ENCODE measurements around the gene RAB1B. TPM values are rescaled to one million over a fixed set of nuclear protein-coding genes. Genes with fewer than 3 reads are reported as not detected.

Gene RAB1B
- total RNA-seq, 4 donors from 2014 or later = 89.8 to 141 (median 131) TPM

DNA sequence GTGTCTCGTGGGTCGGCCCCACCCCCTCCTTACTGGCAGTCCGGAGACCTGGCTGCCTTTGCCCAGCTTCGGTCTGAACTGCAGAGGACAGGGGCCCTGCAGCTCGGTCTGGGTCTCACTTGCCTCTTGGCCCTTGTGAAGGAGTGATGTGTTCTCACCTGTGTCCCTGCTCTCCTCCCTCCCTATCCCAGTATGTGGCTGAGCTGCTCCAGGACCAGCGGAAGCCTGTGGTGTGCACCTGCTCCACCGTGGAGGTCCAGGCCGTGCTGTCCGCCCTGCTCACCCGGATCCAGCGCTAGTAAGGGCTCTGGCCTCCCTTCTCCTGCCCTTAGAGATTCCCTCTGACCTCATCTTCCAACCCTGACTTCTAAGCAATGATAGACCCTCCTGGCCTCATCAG, 35.7 kb upstream of the RAB1B start:
- Histone ChIP-seq H3K36me3 (peaks cover 0 to 10% (median 0%) of the 10 kb centered on the region in 4 donors), H3K27ac (no peak overlapping the region), H3K9me3 (no peaks in the 10 kb centered on the region), H3K4me3 (no peak overlapping the region), H3K27me3 (no peaks in the 10 kb centered on the region), H3K4me1 (no peaks in the 10 kb centered on the region)
- in situ Hi-C loops (cut with MboI; ENCODE audit: low pct_ligation_motif_present in 1 of 4, low pct_unique_long_range_greater_than_20kb in 1 of 4, low sequenced_read_pairs in 3 of 4) (no loop called here), intact Hi-C loops (cut with DNase I; ENCODE audit: low total_unique reads) (no loop called here)
- 93 to 100% methylated on average over 1 to 11 of the region's 11 CpGs for WGBS, 2 donors (ENCODE audit: low coverage in 1 of 2)
- no peak for TF ChIP-seq POLR2AphosphoS5 (IDR thresholded peaks at IDR 0.05)
- no peak for DNase-seq

DNA sequence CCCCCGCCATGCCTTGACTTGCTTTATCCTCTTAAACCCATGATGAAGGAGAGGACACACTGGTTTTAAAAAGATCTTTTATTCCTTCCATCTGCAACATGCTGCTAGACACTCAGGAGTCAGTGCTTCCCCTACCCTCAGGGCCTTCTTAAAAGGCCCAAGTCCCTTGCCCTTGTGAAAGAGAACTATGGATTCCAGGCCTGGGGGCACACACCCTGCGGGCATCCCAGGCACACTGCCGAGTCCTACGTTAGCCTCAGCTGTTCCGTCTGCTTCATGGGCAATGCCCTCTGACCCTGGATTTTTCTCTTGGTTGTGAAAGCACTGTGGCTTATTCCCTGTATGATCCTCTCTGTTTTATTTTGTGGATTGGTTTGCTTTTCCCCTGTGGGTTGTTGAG, 35.1 kb upstream of the RAB1B start:
- Histone ChIP-seq H3K4me3 (no peak overlapping the region), H3K4me1 (no peaks in the 10 kb centered on the region), H3K9me3 (no peaks in the 10 kb centered on the region), H3K27me3 (no peaks in the 10 kb centered on the region), H3K36me3 (peaks cover 0 to 10% (median 0%) of the 10 kb centered on the region in 4 donors), H3K27ac (no peak overlapping the region)
- intact Hi-C loops (cut with DNase I; ENCODE audit: low total_unique reads) = no loop called here
- TF ChIP-seq POLR2AphosphoS5 (IDR thresholded peaks at IDR 0.05) = no peak
- TF ChIP-seq, protein P1, sequence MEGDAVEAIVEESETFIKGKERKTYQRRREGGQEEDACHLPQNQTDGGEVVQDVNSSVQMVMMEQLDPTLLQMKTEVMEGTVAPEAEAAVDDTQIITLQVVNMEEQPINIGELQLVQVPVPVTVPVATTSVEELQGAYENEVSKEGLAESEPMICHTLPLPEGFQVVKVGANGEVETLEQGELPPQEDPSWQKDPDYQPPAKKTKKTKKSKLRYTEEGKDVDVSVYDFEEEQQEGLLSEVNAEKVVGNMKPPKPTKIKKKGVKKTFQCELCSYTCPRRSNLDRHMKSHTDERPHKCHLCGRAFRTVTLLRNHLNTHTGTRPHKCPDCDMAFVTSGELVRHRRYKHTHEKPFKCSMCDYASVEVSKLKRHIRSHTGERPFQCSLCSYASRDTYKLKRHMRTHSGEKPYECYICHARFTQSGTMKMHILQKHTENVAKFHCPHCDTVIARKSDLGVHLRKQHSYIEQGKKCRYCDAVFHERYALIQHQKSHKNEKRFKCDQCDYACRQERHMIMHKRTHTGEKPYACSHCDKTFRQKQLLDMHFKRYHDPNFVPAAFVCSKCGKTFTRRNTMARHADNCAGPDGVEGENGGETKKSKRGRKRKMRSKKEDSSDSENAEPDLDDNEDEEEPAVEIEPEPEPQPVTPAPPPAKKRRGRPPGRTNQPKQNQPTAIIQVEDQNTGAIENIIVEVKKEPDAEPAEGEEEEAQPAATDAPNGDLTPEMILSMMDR (IDR thresholded peaks at IDR 0.05) = no peak
- no peak for TF ChIP-seq POLR2A (IDR thresholded peaks at IDR 0.05)
- TF ChIP-seq EP300 (IDR thresholded peaks at IDR 0.05; ENCODE audit: low read depth) = no peak
- in situ Hi-C loops (cut with MboI; ENCODE audit: low pct_ligation_motif_present in 1 of 4, low pct_unique_long_range_greater_than_20kb in 1 of 4, low sequenced_read_pairs in 3 of 4) = no loop called here
- no peak for DNase-seq
- 97% methylated on average over 5 of the region's 5 CpGs; no CpG with 5 or more reads in 1 of the 2 donors for WGBS, 2 donors (ENCODE audit: low coverage in 1 of 2)

DNA sequence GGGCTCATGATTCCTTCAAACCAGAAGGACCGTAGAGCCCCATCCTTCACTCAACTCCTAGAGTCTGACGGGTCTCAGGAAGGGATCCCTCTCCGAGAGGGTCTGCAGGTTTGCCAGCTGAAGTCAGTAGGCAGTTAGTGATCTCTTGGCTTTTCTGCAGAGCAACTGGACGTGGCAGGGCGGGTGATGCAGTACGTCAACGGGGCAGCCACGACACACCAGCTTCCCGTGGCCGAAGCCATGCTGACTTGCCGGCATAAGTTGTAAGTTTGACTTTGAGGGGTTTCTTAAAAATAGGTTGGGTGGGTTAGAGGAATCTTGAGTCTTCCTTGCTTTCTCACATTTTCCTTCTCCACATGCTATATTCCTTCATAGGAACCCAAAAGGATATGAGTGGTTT, 33.3 kb upstream of the RAB1B start:
- H3K36me3 ChIP-seq = peaks cover 0 to 10% (median 0%) of the 10 kb centered on the region in 4 donors
- intact Hi-C loops (cut with DNase I; ENCODE audit: low total_unique reads) (no loop called here), in situ Hi-C loops (cut with MboI; ENCODE audit: low pct_ligation_motif_present in 1 of 4, low pct_unique_long_range_greater_than_20kb in 1 of 4, low sequenced_read_pairs in 3 of 4) (no loop called here)
- H3K9me3 ChIP-seq = no peaks in the 10 kb centered on the region
- 92 to 96% methylated on average over 5 to 11 of the region's 11 CpGs for WGBS, 2 donors (ENCODE audit: low coverage in 1 of 2)
- TF ChIP-seq, protein P1 (IDR thresholded peaks at IDR 0.05) = no peak
- TF ChIP-seq EP300 (IDR thresholded peaks at IDR 0.05; ENCODE audit: low read depth) = no peak
- no peak for TF ChIP-seq POLR2AphosphoS5 (IDR thresholded peaks at IDR 0.05)
- TF ChIP-seq POLR2A (IDR thresholded peaks at IDR 0.05) = no peak
- H3K4me3 ChIP-seq = no peak overlapping the region
- no peak for DNase-seq
- H3K4me1 ChIP-seq = no peaks in the 10 kb centered on the region
- H3K27me3 ChIP-seq = no peaks in the 10 kb centered on the region
- H3K27ac ChIP-seq = no peak overlapping the region

DNA sequence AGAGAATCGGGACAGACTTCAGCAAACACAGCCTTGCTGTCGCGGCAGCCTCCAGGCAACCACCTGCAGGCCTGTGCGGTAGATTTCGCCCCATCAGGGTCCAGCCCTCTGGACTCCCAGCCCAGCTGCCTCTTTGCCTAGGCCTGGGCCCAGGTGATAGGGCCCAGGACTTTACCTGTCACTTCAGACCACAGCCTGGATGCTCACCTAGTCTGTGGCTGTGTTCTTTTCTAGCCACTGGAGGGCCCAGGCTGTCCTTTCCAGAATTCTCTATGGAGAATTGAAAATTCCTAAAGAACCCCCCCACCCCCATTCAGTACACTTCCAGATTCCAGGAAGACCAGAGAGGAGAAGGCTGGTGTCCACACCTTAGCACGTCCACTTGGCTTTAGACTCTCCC, 30.6 kb upstream of the RAB1B start:
- in situ Hi-C loops (cut with MboI; ENCODE audit: low pct_ligation_motif_present in 1 of 4, low pct_unique_long_range_greater_than_20kb in 1 of 4, low sequenced_read_pairs in 3 of 4) = no loop called here
- intact Hi-C loops (cut with DNase I; ENCODE audit: low total_unique reads) = no loop called here
- H3K36me3 ChIP-seq = no peaks in the 10 kb centered on the region
- WGBS, 2 donors (ENCODE audit: low coverage in 1 of 2) = 93% methylated on average over 5 of the region's 6 CpGs; no CpG with 5 or more reads in 1 of the 2 donors
- no peak overlapping the region for H3K4me3 ChIP-seq
- DNase-seq = no peak
- H3K4me1 ChIP-seq = no peaks in the 10 kb centered on the region
- H3K9me3 ChIP-seq = no peaks in the 10 kb centered on the region
- H3K27ac ChIP-seq = no peak overlapping the region
- TF ChIP-seq POLR2AphosphoS5 (IDR thresholded peaks at IDR 0.05) (no peak), EP300 (IDR thresholded peaks at IDR 0.05; ENCODE audit: low read depth) (no peak), POLR2A (IDR thresholded peaks at IDR 0.05) (no peak)
- TF ChIP-seq, protein P1 (IDR thresholded peaks at IDR 0.05) = no peak
- no peaks in the 10 kb centered on the region for H3K27me3 ChIP-seq

DNA sequence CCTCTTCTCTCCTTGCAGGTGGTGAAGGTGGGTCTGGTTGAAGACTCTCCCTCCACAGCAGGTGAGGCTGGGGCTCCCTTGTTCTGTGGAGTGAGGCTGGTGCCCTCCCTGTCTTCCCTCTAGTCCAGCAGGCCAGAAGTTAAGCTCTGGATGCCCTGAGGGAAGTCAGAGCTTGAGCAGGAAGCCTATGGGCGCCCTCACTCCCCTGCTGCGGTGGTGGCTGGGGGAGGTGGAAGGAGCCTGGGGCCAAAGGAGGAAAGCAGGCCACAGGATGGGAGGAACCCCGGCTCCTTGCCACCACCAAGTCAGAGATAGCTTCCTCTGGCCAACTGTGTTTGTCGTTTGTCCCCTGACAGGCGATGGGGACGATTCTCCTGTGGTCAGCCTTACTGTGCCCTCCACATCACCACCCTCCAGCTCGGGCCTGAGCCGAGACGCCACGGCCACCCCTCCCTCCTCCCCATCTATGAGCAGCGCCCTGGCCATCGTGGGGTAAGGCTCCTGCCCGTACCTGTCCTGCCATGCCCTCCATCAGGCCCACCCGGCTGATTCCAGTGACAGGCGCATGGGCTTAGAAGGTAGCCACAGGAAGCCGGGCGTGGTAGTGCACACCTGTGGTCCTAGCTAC, 29.5 kb upstream of the RAB1B start:
- intact Hi-C loops (cut with DNase I; ENCODE audit: low total_unique reads) (no loop called here), in situ Hi-C loops (cut with MboI; ENCODE audit: low pct_ligation_motif_present in 1 of 4, low pct_unique_long_range_greater_than_20kb in 1 of 4, low sequenced_read_pairs in 3 of 4) (no loop called here)
- no peaks in the 10 kb centered on the region for H3K4me1 ChIP-seq
- WGBS, 2 donors (ENCODE audit: low coverage in 1 of 2) = 93% methylated on average over 17 of the region's 17 CpGs; no CpG with 5 or more reads in 1 of the 2 donors
- H3K27ac ChIP-seq = no peak overlapping the region
- no peaks in the 10 kb centered on the region for H3K9me3 ChIP-seq
- no peaks in the 10 kb centered on the region for H3K27me3 ChIP-seq
- no peak overlapping the region for H3K4me3 ChIP-seq
- no peaks in the 10 kb centered on the region for H3K36me3 ChIP-seq
- TF ChIP-seq, protein P1 (IDR thresholded peaks at IDR 0.05) = no peak
- TF ChIP-seq EP300 (IDR thresholded peaks at IDR 0.05; ENCODE audit: low read depth) (no peak), POLR2AphosphoS5 (IDR thresholded peaks at IDR 0.05) (no peak), POLR2A (IDR thresholded peaks at IDR 0.05) (no peak)
- DNase-seq = no peak

All from transverse colon (tissue), 4 donors.